Mucosa of rectum (tissue), 2 donors: ENCODE results near the gene LSM6.

Experiments
- H3K27ac ChIP-seq, 2 donors: one replicate each; pipeline ENCODE4 v1.7.0; 2013; ENCODE audit warnings: inconsistent platforms in 2 of 2, low read depth in 2 of 2, low read length in 2 of 2
- H3K27me3 ChIP-seq, 2 donors: one replicate each; pipeline ENCODE4 v1.7.0; 2013; ENCODE audit warnings: low read length in 2 of 2; ENCODE audit not compliant: control insufficient read depth in 2 of 2, insufficient read depth in 2 of 2
- H3K36me3 ChIP-seq, 2 donors: one replicate each; pipeline ENCODE4 v1.7.0; 2013; ENCODE audit warnings: low read length in 2 of 2; ENCODE audit not compliant: control insufficient read depth in 2 of 2, insufficient read depth in 2 of 2
- H3K4me1 ChIP-seq, 2 donors: one replicate each; pipeline ENCODE4 v1.7.0; 2013; ENCODE audit warnings: low read length in 2 of 2, mild to moderate bottlenecking in 1 of 2; ENCODE audit not compliant: control insufficient read depth in 2 of 2, insufficient read depth in 2 of 2
- H3K4me3 ChIP-seq, 2 donors: one replicate each; pipeline ENCODE4 v1.7.0; 2013; ENCODE audit warnings: low read length in 2 of 2
- H3K9ac ChIP-seq, 2 donors: one replicate each; pipeline ENCODE4 v1.7.0; 2013; ENCODE audit warnings: low read length in 2 of 2, low read depth in 1 of 2, mild to moderate bottlenecking in 1 of 2
- H3K9me3 ChIP-seq, 2 donors: one replicate each; pipeline ENCODE4 v1.7.0; 2013; ENCODE audit warnings: low read length in 2 of 2; ENCODE audit not compliant: control insufficient read depth in 2 of 2
- donor health status: healthy.
- donor health status: Normal muscosa, but diverticular disease.

Gene LSM6

GRCh38 chr4:146158036-146158745 lies 17.3 kb upstream of the LSM6 start:
- Histone ChIP-seq H3K36me3 (no peaks in the 10 kb centered on the region), H3K9ac (no peak overlapping the region), H3K9me3 (peaks cover 0 to 6% of the 10 kb centered on the region in 2 donors)

GRCh38 chr4:146159384-146160058 lies 16.0 kb upstream of the LSM6 start:
- Histone ChIP-seq H3K9me3 (peaks cover 0 to 6% of the 10 kb centered on the region in 2 donors), H3K27me3 (no peaks in the 10 kb centered on the region), H3K9ac (no peak overlapping the region), H3K36me3 (no peaks in the 10 kb centered on the region), H3K4me1 (peaks cover 2 to 3% of the 10 kb centered on the region in 2 donors), H3K27ac (no peak overlapping the region), H3K4me3 (no peak overlapping the region)

More at GRCh38 chr4:146158036-146158745, 17.3 kb upstream of the LSM6 start:
- H3K27ac ChIP-seq: no peak overlapping the region
- no peaks in the 10 kb centered on the region for H3K27me3 ChIP-seq
- H3K4me3 ChIP-seq: no peak overlapping the region
- H3K4me1 ChIP-seq: peaks cover 2 to 3% of the 10 kb centered on the region in 2 donors

GRCh38 chr4:146161243-146161642 lies 14.3 kb upstream of the LSM6 start:
- Histone ChIP-seq H3K4me1 (peaks cover 2 to 3% of the 10 kb centered on the region in 2 donors), H3K4me3 (no peak overlapping the region), H3K36me3 (no peaks in the 10 kb centered on the region), H3K27ac (no peak overlapping the region), H3K9ac (no peak overlapping the region), H3K27me3 (no peaks in the 10 kb centered on the region), H3K9me3 (peaks cover 0 to 6% of the 10 kb centered on the region in 2 donors)

GRCh38 chr4:146165221-146165620 lies 10.3 kb upstream of the LSM6 start:
- no peak overlapping the region for H3K4me3 ChIP-seq
- H3K27ac ChIP-seq: no peak overlapping the region
- no peaks in the 10 kb centered on the region for H3K27me3 ChIP-seq
- H3K9me3 ChIP-seq: peaks cover 0 to 6% of the 10 kb centered on the region in 2 donors
- H3K9ac ChIP-seq: no peak overlapping the region
- H3K36me3 ChIP-seq: no peaks in the 10 kb centered on the region
- H3K4me1 ChIP-seq: no peaks in the 10 kb centered on the region

GRCh38 chr4:146165840-146166239 lies 9.7 kb upstream of the LSM6 start:
- Histone ChIP-seq H3K4me3 (no peak overlapping the region), H3K9ac (no peak overlapping the region), H3K4me1 (no peaks in the 10 kb centered on the region), H3K27me3 (no peaks in the 10 kb centered on the region), H3K36me3 (no peaks in the 10 kb centered on the region), H3K27ac (no peak overlapping the region), H3K9me3 (peaks cover 0 to 6% of the 10 kb centered on the region in 2 donors)

GRCh38 chr4:146170149-146170548 lies 5.4 kb upstream of the LSM6 start:
- Histone ChIP-seq H3K9ac (no peak overlapping the region), H3K27me3 (no peaks in the 10 kb centered on the region), H3K27ac (no peak overlapping the region), H3K4me1 (peaks cover 0 to under 1% of the 10 kb centered on the region in 2 donors), H3K9me3 (no peaks in the 10 kb centered on the region), H3K36me3 (no peaks in the 10 kb centered on the region), H3K4me3 (no peak overlapping the region)

GRCh38 chr4:146176891-146177290 lies 1.4 kb downstream of the LSM6 start:
- Histone ChIP-seq H3K4me3 (peak overlapping the region in 1 of 2 donors; percentile 91), H3K4me1 (peaks cover 9 to 10% of the 10 kb centered on the region in 2 donors), H3K27me3 (no peaks in the 10 kb centered on the region), H3K27ac (no peak overlapping the region), H3K9ac (peak overlapping the region; percentile 31 to 88), H3K9me3 (no peaks in the 10 kb centered on the region), H3K36me3 (no peaks in the 10 kb centered on the region)

GRCh38 chr4:146178126-146178525 lies 2.6 kb downstream of the LSM6 start:
- no peaks in the 10 kb centered on the region for H3K9me3 ChIP-seq
- H3K4me3 ChIP-seq: no peak overlapping the region
- H3K9ac ChIP-seq: no peak overlapping the region
- peaks cover 9 to 10% of the 10 kb centered on the region in 2 donors for H3K4me1 ChIP-seq
- no peaks in the 10 kb centered on the region for H3K27me3 ChIP-seq
- no peak overlapping the region for H3K27ac ChIP-seq
- peaks cover 0 to 2% of the 10 kb centered on the region in 2 donors for H3K36me3 ChIP-seq

GRCh38 chr4:146179784-146180370 lies 4.4 kb downstream of the LSM6 start:
- Histone ChIP-seq H3K27me3 (no peaks in the 10 kb centered on the region), H3K36me3 (peaks cover 5% of the 10 kb centered on the region in 2 donors), H3K9ac (no peak overlapping the region), H3K4me1 (peaks cover 9 to 10% of the 10 kb centered on the region in 2 donors), H3K27ac (no peak overlapping the region), H3K9me3 (no peaks in the 10 kb centered on the region), H3K4me3 (no peak overlapping the region)

- H3K9me3 ChIP-seq: no peaks in the 10 kb centered on the region
- H3K27ac ChIP-seq: no peak overlapping the region
- H3K4me1 ChIP-seq: no peaks in the 10 kb centered on the region
- H3K36me3 ChIP-seq: peaks cover 9 to 15% of the 10 kb centered on the region in 2 donors
- H3K27me3 ChIP-seq: no peaks in the 10 kb centered on the region
- no peak overlapping the region for H3K9ac ChIP-seq
- no peak overlapping the region for H3K4me3 ChIP-seq
Observed at GRCh38 chr4:146182443-146182842, 6.9 kb downstream of the LSM6 start.
